Measurements from ENCODE around the gene RAB35. TPM values are rescaled to one million over a fixed set of nuclear protein-coding genes. Genes with fewer than 3 reads are reported as not detected.

Gene RAB35
- polyA plus RNA-seq, 2 of the 4 experiments (the other 2 are of a cell fraction) = 44.0 to 67.6 TPM

- TF ChIP-seq HMGXB4 (CRISPR knock-in tag; IDR thresholded peaks at IDR 0.05; ENCODE audit: borderline replicate concordance) = no peak
- TF ChIP-seq PHF8 (IDR thresholded peaks at IDR 0.05; ENCODE audit: borderline replicate concordance, low read depth) = peak; percentile 49
- no peak for TF ChIP-seq FOSL2 (IDR thresholded peaks at IDR 0.05)
- no peak for TF ChIP-seq FOSL2 (CRISPR knock-in tag; IDR thresholded peaks at IDR 0.05)
- no peak for TF ChIP-seq HOXB5 (CRISPR knock-in tag; IDR thresholded peaks at IDR 0.05)
- no peak for TF ChIP-seq GATA3 (IDR thresholded peaks at IDR 0.05; ENCODE audit: borderline replicate concordance)
- no peak for TF ChIP-seq NFE2L2 (conservative IDR thresholded peaks at IDR 0.05; ENCODE audit: low read length)
- no peak for TF ChIP-seq ZNF302 (CRISPR knock-in tag; IDR thresholded peaks at IDR 0.05)
- TF ChIP-seq CTCF (IDR thresholded peaks at IDR 0.05) = no peak
- no peak for TF ChIP-seq ATOH8 (CRISPR knock-in tag; IDR thresholded peaks at IDR 0.05; ENCODE audit: low read depth)
- TF ChIP-seq SREBF2 (IDR thresholded peaks at IDR 0.05) = no peak
- no peak for TF ChIP-seq MAFK (IDR thresholded peaks at IDR 0.05; ENCODE audit: partially characterized antibody)
- peak; percentile 89 for TF ChIP-seq E2F6 (IDR thresholded peaks at IDR 0.05; ENCODE audit: borderline replicate concordance, low read depth)
- TF ChIP-seq ZFP36 (IDR thresholded peaks at IDR 0.05; ENCODE audit: borderline replicate concordance, partially characterized antibody) = no peak
- no peak for TF ChIP-seq NPAS2 (CRISPR knock-in tag; IDR thresholded peaks at IDR 0.05; ENCODE audit: borderline replicate concordance)
- TF ChIP-seq MAX (IDR thresholded peaks at IDR 0.05) = peak; percentile 94
- no peak for TF ChIP-seq POLR2AphosphoS2 (conservative IDR thresholded peaks at IDR 0.05; ENCODE audit: low read length)
- no peak for TF ChIP-seq ELK1 (IDR thresholded peaks at IDR 0.05; ENCODE audit: low read depth, low read length)
- no peak for TF ChIP-seq SMC3 (IDR thresholded peaks at IDR 0.05)
- no peak for TF ChIP-seq FOXS1 (CRISPR knock-in tag; IDR thresholded peaks at IDR 0.05)
- no peak for TF ChIP-seq TP53 (CRISPR knock-in tag; IDR thresholded peaks at IDR 0.05)
- TF ChIP-seq KDM1A (IDR thresholded peaks at IDR 0.05; ENCODE audit: low read depth) = no peak
- peak; percentile 69 to 91; a peak in 3 of 5 replicates for TF ChIP-seq JUN (IDR thresholded peaks at IDR 0.05)
- no peak for TF ChIP-seq EP300 (IDR thresholded peaks at IDR 0.05)
These were observed 469 bp upstream of the RAB35 start (continued) for GRCh38 chr12:120116792-120117651.

Measured in A549 (cell line).